Measurements from ENCODE around the gene CHRM1.
"Not testable (repeated sequence)": the region's sequence is repeated elsewhere in the genome, so short reads cannot be mapped to it uniquely, and the experiment has no call there.

The CHRM1 gene

DNA sequence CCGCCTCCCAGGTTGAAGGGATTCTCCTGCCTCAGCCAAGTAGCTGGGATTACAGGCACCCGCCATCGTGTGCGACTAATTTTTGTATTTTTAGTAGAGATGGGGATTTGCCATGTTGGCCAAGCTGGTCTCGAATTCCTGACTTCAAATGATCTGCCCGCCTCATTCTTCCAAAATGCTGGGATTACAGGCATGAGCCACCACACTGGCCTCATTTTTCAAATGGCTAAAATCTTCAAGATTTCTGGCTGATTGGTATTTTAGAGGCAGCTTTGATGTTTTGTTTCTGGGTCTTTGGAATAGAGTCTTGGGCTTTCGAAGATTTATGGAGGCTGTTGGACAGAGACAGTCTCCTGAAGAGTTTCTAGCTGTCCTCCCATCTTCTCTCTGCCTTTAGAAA, 46.3 kb downstream of the CHRM1 start:
- no peak for DNase-seq

DNA sequence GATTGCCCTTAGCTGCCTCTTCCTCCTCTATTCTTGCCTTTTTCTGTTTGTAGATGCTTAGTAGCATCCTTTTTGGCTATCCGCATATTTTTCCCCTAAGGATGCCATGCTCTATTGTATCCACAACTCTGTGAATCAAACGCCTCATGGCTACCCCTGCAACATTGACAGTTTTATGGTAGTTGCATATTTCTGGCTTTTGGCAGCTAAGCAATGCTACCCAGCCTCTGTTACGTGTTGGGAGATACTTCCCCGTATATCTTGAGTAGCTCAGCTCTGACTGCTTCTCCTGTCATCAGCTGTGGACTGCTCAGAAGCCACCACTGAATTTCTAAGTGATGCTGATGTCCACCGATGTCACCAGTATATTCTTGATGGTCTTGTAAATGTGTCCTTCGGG, 55.5 kb downstream of the CHRM1 start:
- DNase-seq = no peak

DNA sequence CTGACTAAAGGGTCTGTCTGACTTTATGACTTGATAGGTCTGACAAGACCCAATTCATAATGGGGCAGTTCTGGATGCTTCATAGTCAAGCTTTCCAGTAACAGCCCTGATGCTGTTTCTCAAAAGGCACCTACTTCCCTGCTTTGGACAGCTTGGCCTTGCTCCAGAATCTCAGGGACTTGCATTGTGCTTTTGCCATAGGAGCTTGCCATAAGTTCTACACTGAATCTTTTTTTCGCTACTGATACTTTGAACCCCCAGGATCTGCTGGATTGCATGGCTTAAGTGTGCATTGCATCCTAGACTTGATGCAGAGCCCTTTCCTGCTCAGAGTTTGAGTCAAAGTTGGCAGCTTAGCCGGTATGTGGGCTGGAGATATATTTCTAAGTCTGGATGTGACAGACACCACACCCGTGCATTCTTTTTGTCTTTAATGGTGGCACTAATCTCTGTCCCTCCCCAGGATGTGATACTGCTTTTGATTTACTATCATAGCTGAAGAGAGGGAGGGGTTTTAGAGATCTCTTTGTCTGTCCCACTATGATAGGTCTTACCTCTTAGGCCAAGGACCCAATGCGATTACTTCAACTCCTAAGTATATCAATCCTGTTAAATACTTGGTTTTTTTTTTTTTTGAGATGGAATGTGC, 57.4 kb downstream of the CHRM1 start:
- no peak for DNase-seq

DNA sequence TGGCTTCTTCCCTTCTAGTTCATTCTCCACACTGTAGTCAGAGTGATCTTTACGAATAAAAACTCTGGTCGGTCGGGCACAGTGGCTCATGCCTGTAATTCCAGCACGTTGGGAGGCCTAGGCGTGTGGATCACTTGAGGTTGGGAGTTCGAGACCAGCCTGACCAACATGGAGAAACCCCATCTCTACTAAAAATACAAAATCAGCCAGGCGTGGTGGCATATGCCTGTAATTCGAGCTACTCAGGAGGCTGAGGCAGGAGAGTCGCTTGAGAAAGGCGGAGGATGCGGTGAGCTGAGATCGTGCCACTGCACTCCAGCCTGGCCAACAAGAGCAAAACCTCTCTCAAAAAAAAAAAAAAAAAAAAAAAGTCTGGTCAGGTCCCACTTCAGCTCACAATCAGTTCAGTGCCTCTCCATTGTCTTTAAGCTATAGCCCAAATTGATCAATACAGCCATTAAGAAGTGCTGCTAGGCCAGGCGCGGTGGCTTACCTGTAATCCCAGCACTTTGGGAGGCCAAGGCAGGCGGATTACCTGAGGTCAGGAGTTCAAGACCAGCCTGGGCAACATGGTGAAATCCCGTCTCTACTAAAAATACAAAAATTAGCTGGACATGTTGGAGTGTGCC, 59.5 kb downstream of the CHRM1 start:
- not testable (repeated sequence) for DNase-seq

DNA sequence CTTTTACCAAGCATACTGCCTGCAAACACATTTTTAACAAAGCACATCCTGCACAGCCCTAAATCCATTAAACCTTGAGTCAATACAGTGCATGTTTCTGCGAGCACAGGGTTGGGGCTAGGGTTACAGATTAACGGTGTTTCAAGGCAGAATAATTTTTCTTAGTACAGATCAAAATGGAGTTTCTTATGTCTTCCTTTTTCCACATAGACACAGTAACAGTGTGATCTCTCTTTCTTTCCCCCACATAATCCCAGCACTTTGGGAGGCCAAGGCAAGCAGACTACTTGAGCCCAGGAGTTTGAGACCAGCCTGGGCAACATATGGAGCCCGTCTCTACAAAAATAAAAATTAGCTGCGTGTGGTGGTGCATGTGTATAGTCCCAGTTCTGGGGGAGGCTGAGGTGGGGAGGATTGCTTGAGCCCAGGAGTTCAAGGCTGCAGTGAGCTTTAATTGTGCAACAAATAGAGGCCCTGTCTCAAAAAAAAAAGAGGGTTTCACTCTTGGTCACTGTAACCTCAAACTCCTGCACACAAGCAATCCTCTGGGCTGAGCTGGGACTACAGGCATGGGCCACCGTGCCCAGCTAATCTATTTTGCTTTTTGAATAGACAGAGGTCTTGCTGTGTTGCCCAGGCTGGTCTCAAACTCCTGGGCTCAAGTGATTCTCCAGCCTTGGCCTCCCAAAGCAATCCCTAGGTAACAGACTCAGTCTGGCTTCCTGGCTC, 60.2 kb downstream of the CHRM1 start:
- no peak for DNase-seq

DNA sequence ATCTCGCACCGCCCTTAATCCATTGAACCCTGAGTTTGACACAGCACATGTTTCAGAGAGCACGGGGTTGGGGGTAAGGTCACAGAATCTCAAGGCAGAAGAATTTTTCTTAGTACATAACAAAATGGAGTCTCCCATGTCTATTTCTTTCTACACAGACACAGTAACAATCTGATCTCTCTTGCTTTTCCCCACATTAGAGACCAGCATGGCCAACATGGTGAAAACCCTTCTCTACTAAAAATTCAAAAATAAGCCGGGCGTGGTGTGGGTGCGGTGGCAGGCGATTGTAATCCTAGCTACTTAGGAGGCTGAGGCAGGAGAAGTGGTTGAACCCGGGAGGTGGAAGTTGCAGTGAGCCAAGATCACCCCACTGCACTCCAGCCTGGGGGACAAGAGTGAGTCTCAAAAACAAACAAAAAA, 61.9 kb downstream of the CHRM1 start:
- DNase-seq = not testable (repeated sequence)

Measured in Kasumi-1 (cell line).